CD4-positive, alpha-beta T cell (primary cell): ENCODE measurements around the gene IL17REL. TPM values are rescaled to one million over a fixed set of nuclear protein-coding genes. Genes with fewer than 3 reads are reported as not detected.
"Not testable (repeated sequence)": the region's sequence is repeated elsewhere in the genome, so short reads cannot be mapped to it uniquely, and the experiment has no call there.

Experiments
- ATAC-seq: fragments of 200-7000 bp; cut with Tn5 transposase; one replicate; pipeline ENCODE4 v1.10.0; 2022; ENCODE audit warnings: mild to moderate bottlenecking; ENCODE audit not compliant: poor library complexity
- CTCF ChIA-PET: fragments of 350-600 bp; sonication (Branson Sonifier 250); formaldehyde crosslinking; loops from one replicate; lab custom pipeline; 2021; ENCODE audit warnings: antibody characterized with exemption, inconsistent platforms; lab: Charles Lee
- POLR2A ChIA-PET: fragments of 350-600 bp; sonication (Branson Sonifier 250); formaldehyde crosslinking; loops from one replicate; lab custom pipeline; 2021; ENCODE audit warnings: antibody characterized with exemption, inconsistent platforms; lab: Charles Lee
- DNase-seq, 14 experiments: peaks; one replicate each; pipeline ENCODE4 v3.0.0-alpha.2; 2013 to 2020; ENCODE audit warnings: mixed read lengths in 2 of 14
- H3K27ac ChIP-seq, 2 donors: one replicate each; pipeline versions ENCODE4 v1.5.1 to v1.7.0; 2013; ENCODE audit warnings: low read length in 2 of 2, low read depth in 1 of 2, mild to moderate bottlenecking in 1 of 2
- H3K27me3 ChIP-seq, 2 experiments: 1 replicate in 1 of 2; 2 replicates in 1 of 2; pipeline versions ENCODE4 v1.6.1 to v1.7.0; 2013; ENCODE audit warnings: low read length in 2 of 2, control low read depth in 1 of 2, mild to moderate bottlenecking in 1 of 2, moderate library complexity in 1 of 2; ENCODE audit not compliant: insufficient read depth in 2 of 2, control insufficient read depth in 1 of 2
- H3K36me3 ChIP-seq: one replicate; pipeline ENCODE4 v1.6.1; 2013; ENCODE audit warnings: low read length, control low read depth; ENCODE audit not compliant: insufficient read depth
- H3K4me1 ChIP-seq: one replicate; pipeline ENCODE4 v1.6.1; 2013; ENCODE audit warnings: low read length, control low read depth; ENCODE audit not compliant: insufficient read depth
- H3K4me3 ChIP-seq: one replicate; pipeline ENCODE4 v1.5.1; 2013; ENCODE audit warnings: mild to moderate bottlenecking, low read length, moderate library complexity
- H3K9me3 ChIP-seq, 2 experiments: 1 replicate in 1 of 2; 2 replicates in 1 of 2; pipeline versions ENCODE4 v1.6.1 to v1.7.0; 2013; ENCODE audit warnings: low read length in 2 of 2, mild to moderate bottlenecking in 2 of 2, control low read depth in 1 of 2, moderate library complexity in 1 of 2; ENCODE audit not compliant: control insufficient read depth in 1 of 2, insufficient read depth in 1 of 2
- H3K27ac Mint-ChIP-seq: one replicate; pipeline ENCODE4 v1.8.0; 2020; ENCODE audit warnings: mixed read lengths
- H3K27me3 Mint-ChIP-seq: one replicate; pipeline ENCODE4 v1.8.0; 2021; ENCODE audit warnings: mixed read lengths
- H3K36me3 Mint-ChIP-seq: one replicate; pipeline ENCODE4 v1.8.0; 2021; ENCODE audit warnings: low read depth, mixed read lengths
- H3K4me1 Mint-ChIP-seq: one replicate; pipeline ENCODE4 v1.8.0; 2021; ENCODE audit warnings: low read depth, mixed read lengths
- H3K4me3 Mint-ChIP-seq: one replicate; pipeline ENCODE4 v1.8.0; 2020; ENCODE audit warnings: mild to moderate bottlenecking, mixed read lengths
- H3K9me3 Mint-ChIP-seq: one replicate; pipeline ENCODE4 v1.8.0; 2020; ENCODE audit warnings: mixed read lengths
- intact Hi-C, 2 experiments: fragments of 100-400 bp; cut with DNase I in 1 of 2; cut with micrococcal nuclease in 1 of 2; formaldehyde crosslinking; loops; one replicate each; pipeline versions ENCODE4 v1.15.1 to v1.9.0; 2023 to 2025; cut with DNase I, micrococcal nuclease
- microRNA-seq: library from miRNA; unstranded; fragments of <30 nt; microRNA quantifications from one replicate; pipeline ENCODE4 v1.2.0, GENCODE V29; 2021; ENCODE audit warnings: borderline microRNAs expressed, borderline replicate concordance
- total RNA-seq, 174 experiments: library from RNA in 2 of 174; stranded (reverse) in 2 of 174; gene quantifications; one replicate each; pipeline ENCODE4 v1.2.3 and lab custom pipeline; 2021 to 2026
- TF ChIP-seq, protein P1 (sequence below): fragments of 200-600 bp; IDR thresholded peaks from one replicate; pipeline ENCODE4 v1.8.0; 2022; ENCODE audit warnings: antibody characterized with exemption, mild to moderate bottlenecking

The IL17REL gene
- total RNA-seq, 2 experiments from 2014 or later = not detected

- DNase-seq (no peak), ATAC-seq (no peak)
- H3K4me1 ChIP-seq = peaks cover 50% of the 10 kb centered on the region
- peak overlapping the region in 1 of 2 donors; percentile 55 for H3K27ac ChIP-seq
- H3K4me3 ChIP-seq = no peak overlapping the region
- peak overlapping the region; percentile 91 for H3K27ac Mint-ChIP-seq
- intact Hi-C loops = no loop called here
- H3K4me3 Mint-ChIP-seq = no peak overlapping the region
- no peaks in the 10 kb centered on the region for H3K27me3 Mint-ChIP-seq
- POLR2A ChIA-PET = interaction anchor here (1.3 to 2.3 kb wide), 3 partner anchors 10 to 15 kb away, joined by 4 to 10 read pairs (median 7); no protein-coding TSS in a partner anchor
- no peaks in the 10 kb centered on the region for H3K27me3 ChIP-seq
- H3K9me3 Mint-ChIP-seq = no peaks in the 10 kb centered on the region
- no peaks in the 10 kb centered on the region for H3K36me3 Mint-ChIP-seq
- no peaks in the 10 kb centered on the region for H3K36me3 ChIP-seq
- TF ChIP-seq, protein P1, sequence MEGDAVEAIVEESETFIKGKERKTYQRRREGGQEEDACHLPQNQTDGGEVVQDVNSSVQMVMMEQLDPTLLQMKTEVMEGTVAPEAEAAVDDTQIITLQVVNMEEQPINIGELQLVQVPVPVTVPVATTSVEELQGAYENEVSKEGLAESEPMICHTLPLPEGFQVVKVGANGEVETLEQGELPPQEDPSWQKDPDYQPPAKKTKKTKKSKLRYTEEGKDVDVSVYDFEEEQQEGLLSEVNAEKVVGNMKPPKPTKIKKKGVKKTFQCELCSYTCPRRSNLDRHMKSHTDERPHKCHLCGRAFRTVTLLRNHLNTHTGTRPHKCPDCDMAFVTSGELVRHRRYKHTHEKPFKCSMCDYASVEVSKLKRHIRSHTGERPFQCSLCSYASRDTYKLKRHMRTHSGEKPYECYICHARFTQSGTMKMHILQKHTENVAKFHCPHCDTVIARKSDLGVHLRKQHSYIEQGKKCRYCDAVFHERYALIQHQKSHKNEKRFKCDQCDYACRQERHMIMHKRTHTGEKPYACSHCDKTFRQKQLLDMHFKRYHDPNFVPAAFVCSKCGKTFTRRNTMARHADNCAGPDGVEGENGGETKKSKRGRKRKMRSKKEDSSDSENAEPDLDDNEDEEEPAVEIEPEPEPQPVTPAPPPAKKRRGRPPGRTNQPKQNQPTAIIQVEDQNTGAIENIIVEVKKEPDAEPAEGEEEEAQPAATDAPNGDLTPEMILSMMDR = no peak
- H3K4me1 Mint-ChIP-seq = peaks cover 6% of the 10 kb centered on the region
- CTCF ChIA-PET = no interaction called here
- peaks cover 0 to 16% of the 10 kb centered on the region in 2 experiments for H3K9me3 ChIP-seq
These were observed 65.8 kb downstream of the IL17REL start for GRCh38 chr22:49946612-49947295.

- H3K4me3 Mint-ChIP-seq, intact Hi-C loops, H3K4me3 ChIP-seq, H3K4me1 Mint-ChIP-seq, H3K9me3 Mint-ChIP-seq, H3K36me3 ChIP-seq, CTCF ChIA-PET, H3K27me3 ChIP-seq, H3K27me3 Mint-ChIP-seq, H3K36me3 Mint-ChIP-seq: not testable (repeated sequence)
- peak overlapping the region; percentile 91 for H3K27ac Mint-ChIP-seq
- Histone ChIP-seq H3K4me1 (peaks cover 57% of the 10 kb centered on the region), H3K27ac (peak overlapping the region; percentile 73 to 95), H3K9me3 (peaks cover 0 to 21% of the 10 kb centered on the region in 2 experiments)
- POLR2A ChIA-PET = interaction anchor here (0.8 to 1.0 kb wide), 2 partner anchors 14 to 26 kb away, joined by 3 read pairs; no protein-coding TSS in a partner anchor
- peak in 11 of 14 experiments; percentile 36 to 92 (median 64) for DNase-seq
- peak; percentile 64 for ATAC-seq
These were observed 67.3 kb downstream of the IL17REL start for GRCh38 chr22:49945042-49945794.

Small RNA genes lying within 50 kb of the gene (microRNA-seq; reads per million reads assigned to microRNA genes)
- 0.61 reads per million for gene MIR6821

Other genes with a start within 250 kb of the IL17REL start
- gene BRD1, start 184.9 kb downstream of the IL17REL start, total RNA-seq = 100 to 1,000 TPM; 129 to 130 TPM
- gene ZBED4, start 158.9 kb downstream of the IL17REL start, total RNA-seq = 10 to 100 TPM; 14.8 to 15.0 TPM
- 10 to 100 TPM; 13.5 to 14.6 TPM for gene ALG12, start 94.3 kb downstream of the IL17REL start, total RNA-seq
- 10 to 100 TPM; 21.2 to 23.3 TPM for gene CRELD2, start 94.1 kb downstream of the IL17REL start, total RNA-seq
- 100 to 1,000 TPM; 224 to 230 TPM for gene PIM3, start 52.0 kb downstream of the IL17REL start, total RNA-seq
- not detected for gene TTLL8, start 45.5 kb upstream of the IL17REL start, total RNA-seq
- gene MLC1, start 72.7 kb upstream of the IL17REL start, total RNA-seq = under 1 TPM in 1 of 2 experiments, not detected in 1; 0.16 TPM
- not detected for gene MOV10L1, start 77.2 kb upstream of the IL17REL start, total RNA-seq
- gene PANX2, start 158.0 kb upstream of the IL17REL start, total RNA-seq = under 1 TPM; 0.11 to 0.16 TPM
- 100 to 1,000 TPM; 184 to 193 TPM for gene TRABD, start 173.1 kb upstream of the IL17REL start, total RNA-seq
- gene SELENOO, start 188.2 kb upstream of the IL17REL start, total RNA-seq = 10 to 100 TPM; 26.0 to 26.1 TPM
- gene TUBGCP6, start 232.3 kb upstream of the IL17REL start, total RNA-seq = 100 to 1,000 TPM; 124 to 126 TPM
- gene HDAC10, start 238.5 kb upstream of the IL17REL start, total RNA-seq = 10 to 100 TPM; 87.3 to 88.7 TPM
- 1 to 10 TPM; 1.2 to 1.3 TPM for gene MAPK12, start 248.9 kb upstream of the IL17REL start, total RNA-seq